Measurements from ENCODE around the gene CFAP100. TPM values are rescaled to one million over a fixed set of nuclear protein-coding genes. Genes with fewer than 3 reads are reported as not detected.

CFAP100 gene
- total and polyA plus RNA-seq, 9 donors: 0.20 to 1.2 (median 0.38) TPM; not detected in 3

- WGBS (ENCODE audit: insufficient coverage): 75% methylated on average over 8 of the region's 9 CpGs
- no peak overlapping the region for H3K4me3 ChIP-seq (ENCODE audit: low read length)
- H3K27ac ChIP-seq (ENCODE audit: low read length): no peak overlapping the region
- no peaks in the 10 kb centered on the region for H3K27me3 ChIP-seq (ENCODE audit: control insufficient read depth, insufficient read depth, low read length)
- peaks cover 14% of the 10 kb centered on the region for H3K4me1 ChIP-seq (ENCODE audit: control insufficient read depth, insufficient read depth, low read length)
- peaks cover 37% of the 10 kb centered on the region for H3K36me3 ChIP-seq (ENCODE audit: control insufficient read depth, insufficient read depth, low read length)
- DNase-seq: no peak
- no peaks in the 10 kb centered on the region for H3K9me3 ChIP-seq (replicated peaks; ENCODE audit: control insufficient read depth, low read depth, low read length)
Measured at GRCh38 chr3:126450219-126450618, 55.5 kb downstream of the CFAP100 start.

GRCh38 chr3:126450744-126451143 is 56.0 kb downstream of the CFAP100 start:
- Histone ChIP-seq H3K27me3 (ENCODE audit: control insufficient read depth, insufficient read depth, low read length) (no peaks in the 10 kb centered on the region), H3K27ac (ENCODE audit: low read length) (no peak overlapping the region), H3K9me3 (replicated peaks; ENCODE audit: control insufficient read depth, low read depth, low read length) (no peaks in the 10 kb centered on the region), H3K36me3 (ENCODE audit: control insufficient read depth, insufficient read depth, low read length) (peaks cover 39% of the 10 kb centered on the region), H3K4me1 (ENCODE audit: control insufficient read depth, insufficient read depth, low read length) (peaks cover 12% of the 10 kb centered on the region), H3K4me3 (ENCODE audit: low read length) (no peak overlapping the region)
- no peak for DNase-seq
- WGBS (ENCODE audit: insufficient coverage): 100% methylated on average over 2 of the region's 3 CpGs

- H3K9me3 ChIP-seq (replicated peaks; ENCODE audit: control insufficient read depth, low read depth, low read length): no peaks in the 10 kb centered on the region
- H3K27ac ChIP-seq (ENCODE audit: low read length): no peak overlapping the region
- no peak overlapping the region for H3K4me3 ChIP-seq (ENCODE audit: low read length)
- WGBS (ENCODE audit: insufficient coverage): 95% methylated on average over 11 of the region's 12 CpGs
- peaks cover 45% of the 10 kb centered on the region for H3K36me3 ChIP-seq (ENCODE audit: control insufficient read depth, insufficient read depth, low read length)
- no peak for DNase-seq
- H3K27me3 ChIP-seq (ENCODE audit: control insufficient read depth, insufficient read depth, low read length): no peaks in the 10 kb centered on the region
- peaks cover 12% of the 10 kb centered on the region for H3K4me1 ChIP-seq (ENCODE audit: control insufficient read depth, insufficient read depth, low read length)
Measured at GRCh38 chr3:126451511-126451910, 56.8 kb downstream of the CFAP100 start.

GRCh38 chr3:126452213-126452612 is 57.5 kb downstream of the CFAP100 start:
- Histone ChIP-seq H3K4me1 (ENCODE audit: control insufficient read depth, insufficient read depth, low read length) (peaks cover 12% of the 10 kb centered on the region), H3K27ac (ENCODE audit: low read length) (no peak overlapping the region), H3K27me3 (ENCODE audit: control insufficient read depth, insufficient read depth, low read length) (no peaks in the 10 kb centered on the region), H3K4me3 (ENCODE audit: low read length) (no peak overlapping the region), H3K9me3 (replicated peaks; ENCODE audit: control insufficient read depth, low read depth, low read length) (no peaks in the 10 kb centered on the region), H3K36me3 (ENCODE audit: control insufficient read depth, insufficient read depth, low read length) (peaks cover 52% of the 10 kb centered on the region)
- DNase-seq: no peak
- no CpG with 5 or more reads among the region's 9 CpGs for WGBS (ENCODE audit: insufficient coverage)

- WGBS (ENCODE audit: insufficient coverage): no CpG with 5 or more reads among the region's 1 CpG
- H3K27ac ChIP-seq (ENCODE audit: low read length): no peak overlapping the region
- DNase-seq: no peak
- no peak overlapping the region for H3K4me3 ChIP-seq (ENCODE audit: low read length)
- peaks cover 60% of the 10 kb centered on the region for H3K36me3 ChIP-seq (ENCODE audit: control insufficient read depth, insufficient read depth, low read length)
- no peaks in the 10 kb centered on the region for H3K27me3 ChIP-seq (ENCODE audit: control insufficient read depth, insufficient read depth, low read length)
- H3K4me1 ChIP-seq (ENCODE audit: control insufficient read depth, insufficient read depth, low read length): no peaks in the 10 kb centered on the region
- no peaks in the 10 kb centered on the region for H3K9me3 ChIP-seq (replicated peaks; ENCODE audit: control insufficient read depth, low read depth, low read length)
Measured at GRCh38 chr3:126454025-126454424, 59.3 kb downstream of the CFAP100 start.

GRCh38 chr3:126454437-126455198 is 59.9 kb downstream of the CFAP100 start:
- Histone ChIP-seq H3K36me3 (ENCODE audit: control insufficient read depth, insufficient read depth, low read length) (peaks cover 61% of the 10 kb centered on the region), H3K9me3 (replicated peaks; ENCODE audit: control insufficient read depth, low read depth, low read length) (no peaks in the 10 kb centered on the region), H3K4me1 (ENCODE audit: control insufficient read depth, insufficient read depth, low read length) (no peaks in the 10 kb centered on the region), H3K27ac (ENCODE audit: low read length) (no peak overlapping the region), H3K27me3 (ENCODE audit: control insufficient read depth, insufficient read depth, low read length) (no peaks in the 10 kb centered on the region), H3K4me3 (ENCODE audit: low read length) (no peak overlapping the region)
- 82% methylated on average over 5 of the region's 6 CpGs for WGBS (ENCODE audit: insufficient coverage)
- no peak for DNase-seq

- no peaks in the 10 kb centered on the region for H3K27me3 ChIP-seq (ENCODE audit: control insufficient read depth, insufficient read depth, low read length)
- peaks cover 61% of the 10 kb centered on the region for H3K36me3 ChIP-seq (ENCODE audit: control insufficient read depth, insufficient read depth, low read length)
- no peak overlapping the region for H3K4me3 ChIP-seq (ENCODE audit: low read length)
- no peak overlapping the region for H3K27ac ChIP-seq (ENCODE audit: low read length)
- 36% methylated on average over 2 of the region's 4 CpGs for WGBS (ENCODE audit: insufficient coverage)
- no peaks in the 10 kb centered on the region for H3K4me1 ChIP-seq (ENCODE audit: control insufficient read depth, insufficient read depth, low read length)
- DNase-seq: no peak
- H3K9me3 ChIP-seq (replicated peaks; ENCODE audit: control insufficient read depth, low read depth, low read length): no peaks in the 10 kb centered on the region
Measured at GRCh38 chr3:126456211-126456610, 61.5 kb downstream of the CFAP100 start.

- Histone ChIP-seq H3K27ac (ENCODE audit: low read length) (no peak overlapping the region), H3K4me1 (ENCODE audit: control insufficient read depth, insufficient read depth, low read length) (no peaks in the 10 kb centered on the region), H3K4me3 (ENCODE audit: low read length) (no peak overlapping the region), H3K36me3 (ENCODE audit: control insufficient read depth, insufficient read depth, low read length) (peaks cover 61% of the 10 kb centered on the region), H3K27me3 (ENCODE audit: control insufficient read depth, insufficient read depth, low read length) (no peaks in the 10 kb centered on the region), H3K9me3 (replicated peaks; ENCODE audit: control insufficient read depth, low read depth, low read length) (no peaks in the 10 kb centered on the region)
- 83% methylated on average over 11 of the region's 12 CpGs for WGBS (ENCODE audit: insufficient coverage)
- no peak for DNase-seq
Measured at GRCh38 chr3:126456766-126457388, 62.2 kb downstream of the CFAP100 start.

GRCh38 chr3:126459111-126459762 is 64.5 kb downstream of the CFAP100 start:
- H3K27ac ChIP-seq (ENCODE audit: low read length): no peak overlapping the region
- 78% methylated on average over 6 of the region's 7 CpGs for WGBS (ENCODE audit: insufficient coverage)
- peaks cover 8% of the 10 kb centered on the region for H3K4me1 ChIP-seq (ENCODE audit: control insufficient read depth, insufficient read depth, low read length)
- no peaks in the 10 kb centered on the region for H3K9me3 ChIP-seq (replicated peaks; ENCODE audit: control insufficient read depth, low read depth, low read length)
- peaks cover 68% of the 10 kb centered on the region for H3K36me3 ChIP-seq (ENCODE audit: control insufficient read depth, insufficient read depth, low read length)
- H3K4me3 ChIP-seq (ENCODE audit: low read length): no peak overlapping the region
- H3K27me3 ChIP-seq (ENCODE audit: control insufficient read depth, insufficient read depth, low read length): no peaks in the 10 kb centered on the region
- no peak for DNase-seq

- H3K27me3 ChIP-seq (ENCODE audit: control insufficient read depth, insufficient read depth, low read length): no peaks in the 10 kb centered on the region
- no peak for DNase-seq
- no peaks in the 10 kb centered on the region for H3K9me3 ChIP-seq (replicated peaks; ENCODE audit: control insufficient read depth, low read depth, low read length)
- WGBS (ENCODE audit: insufficient coverage): 94% methylated on average over 9 of the region's 9 CpGs
- H3K4me3 ChIP-seq (ENCODE audit: low read length): no peak overlapping the region
- H3K4me1 ChIP-seq (ENCODE audit: control insufficient read depth, insufficient read depth, low read length): peaks cover 11% of the 10 kb centered on the region
- peaks cover 70% of the 10 kb centered on the region for H3K36me3 ChIP-seq (ENCODE audit: control insufficient read depth, insufficient read depth, low read length)
- H3K27ac ChIP-seq (ENCODE audit: low read length): no peak overlapping the region
Measured at GRCh38 chr3:126459763-126460127, 65.0 kb downstream of the CFAP100 start.

Data from muscle of leg (tissue), 11 donors.